CD4-positive, alpha-beta T cell treated with Interleukin-6 at 100 ng/mL for 8 hours (primary cell): ENCODE measurements around the gene SH3PXD2A.
"Not testable (repeated sequence)": the region's sequence is repeated elsewhere in the genome, so short reads cannot be mapped to it uniquely, and the experiment has no call there.

ENCODE experiments used
- DNase-seq: peaks from one replicate; pipeline ENCODE4 v3.0.0-alpha.2; 2020; ENCODE audit warnings: mixed read lengths, low spot score

SH3PXD2A gene

GRCh38 chr10:103666087-103666761 lies 189.2 kb downstream of the SH3PXD2A start:
- DNase-seq: no peak

GRCh38 chr10:103665162-103665889 lies 190.1 kb downstream of the SH3PXD2A start:
- no peak for DNase-seq

GRCh38 chr10:103663802-103664201 lies 191.6 kb downstream of the SH3PXD2A start:
- no peak for DNase-seq

- no peak for DNase-seq
These were observed 192.1 kb downstream of the SH3PXD2A start for GRCh38 chr10:103663236-103663635.

- DNase-seq: not testable (repeated sequence)
These were observed 192.7 kb downstream of the SH3PXD2A start for GRCh38 chr10:103662704-103663103.

GRCh38 chr10:103661198-103661950 lies 194.0 kb downstream of the SH3PXD2A start:
- DNase-seq: peak; percentile 62

- peak; percentile 7 for DNase-seq
These were observed 194.8 kb downstream of the SH3PXD2A start for GRCh38 chr10:103660364-103661197.

GRCh38 chr10:103659674-103660363 lies 195.6 kb downstream of the SH3PXD2A start:
- DNase-seq: peak; percentile 61

- DNase-seq: no peak
These were observed 197.3 kb downstream of the SH3PXD2A start for GRCh38 chr10:103658049-103658577.

- no peak for DNase-seq
These were observed 198.2 kb downstream of the SH3PXD2A start for GRCh38 chr10:103657061-103657591.

GRCh38 chr10:103654925-103655324 lies 200.5 kb downstream of the SH3PXD2A start:
- no peak for DNase-seq

GRCh38 chr10:103653581-103654037 lies 201.8 kb downstream of the SH3PXD2A start:
- DNase-seq: no peak

- DNase-seq: no peak
These were observed 202.6 kb downstream of the SH3PXD2A start for GRCh38 chr10:103652599-103653281.

- no peak for DNase-seq
These were observed 203.4 kb downstream of the SH3PXD2A start for GRCh38 chr10:103651783-103652476.

GRCh38 chr10:103651333-103651732 lies 204.0 kb downstream of the SH3PXD2A start:
- DNase-seq: no peak

- DNase-seq: no peak
These were observed 205.5 kb downstream of the SH3PXD2A start for GRCh38 chr10:103649654-103650423.

- no peak for DNase-seq
These were observed 206.5 kb downstream of the SH3PXD2A start for GRCh38 chr10:103648636-103649532.

GRCh38 chr10:103648251-103648635 lies 207.1 kb downstream of the SH3PXD2A start:
- DNase-seq: no peak
